GM21825 (cell line): Measurements from ENCODE around the gene REPIN1.

Experiments
- ATAC-seq: cut with Tn5 transposase; IDR thresholded peaks from one replicate; pipeline ENCODE4 v1.9.1; 2021; ENCODE audit warnings: mild to moderate bottlenecking, moderate library complexity; ENCODE audit not compliant: unreplicated experiment

The REPIN1 gene

DNA sequence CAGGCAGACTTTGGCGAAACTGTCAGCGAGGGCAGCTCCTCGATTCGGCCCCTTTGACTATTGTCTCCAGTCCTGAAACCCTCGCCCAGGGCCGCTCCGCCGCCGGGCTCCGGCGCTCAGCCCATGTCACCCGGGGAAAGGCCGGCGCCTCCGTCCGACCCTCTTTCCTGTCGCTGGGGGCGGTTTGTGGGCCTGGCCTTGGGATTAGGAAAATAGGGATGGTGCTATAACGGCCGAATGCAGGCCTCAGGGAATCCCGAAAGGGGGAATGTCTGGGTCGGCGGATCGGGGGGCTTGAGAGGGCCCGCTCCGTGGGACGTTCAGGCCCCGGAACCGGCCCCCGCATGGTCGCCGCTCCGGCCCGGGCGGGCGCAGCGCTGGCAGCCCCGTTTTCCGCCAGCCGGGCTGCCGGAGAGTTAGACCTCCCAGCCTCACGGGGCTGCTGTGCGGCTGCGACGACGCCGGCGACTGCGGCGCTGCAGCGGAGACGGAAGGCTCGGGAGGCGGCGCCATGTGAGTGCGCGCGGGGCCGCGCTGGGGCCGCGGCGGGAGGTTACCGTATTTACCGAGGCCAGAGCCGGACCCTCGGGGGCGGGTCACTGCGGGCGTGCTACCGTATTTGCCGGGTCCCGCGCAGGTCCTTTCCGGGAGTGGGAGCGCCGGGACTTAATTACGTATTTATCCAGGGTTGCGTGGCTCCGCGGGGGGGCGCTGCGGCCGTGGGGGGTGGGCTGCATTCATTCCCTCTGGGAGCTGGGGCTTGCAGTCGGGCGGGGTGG, 36.4 kb downstream of the REPIN1 start:
- peak; percentile 36 for ATAC-seq

DNA sequence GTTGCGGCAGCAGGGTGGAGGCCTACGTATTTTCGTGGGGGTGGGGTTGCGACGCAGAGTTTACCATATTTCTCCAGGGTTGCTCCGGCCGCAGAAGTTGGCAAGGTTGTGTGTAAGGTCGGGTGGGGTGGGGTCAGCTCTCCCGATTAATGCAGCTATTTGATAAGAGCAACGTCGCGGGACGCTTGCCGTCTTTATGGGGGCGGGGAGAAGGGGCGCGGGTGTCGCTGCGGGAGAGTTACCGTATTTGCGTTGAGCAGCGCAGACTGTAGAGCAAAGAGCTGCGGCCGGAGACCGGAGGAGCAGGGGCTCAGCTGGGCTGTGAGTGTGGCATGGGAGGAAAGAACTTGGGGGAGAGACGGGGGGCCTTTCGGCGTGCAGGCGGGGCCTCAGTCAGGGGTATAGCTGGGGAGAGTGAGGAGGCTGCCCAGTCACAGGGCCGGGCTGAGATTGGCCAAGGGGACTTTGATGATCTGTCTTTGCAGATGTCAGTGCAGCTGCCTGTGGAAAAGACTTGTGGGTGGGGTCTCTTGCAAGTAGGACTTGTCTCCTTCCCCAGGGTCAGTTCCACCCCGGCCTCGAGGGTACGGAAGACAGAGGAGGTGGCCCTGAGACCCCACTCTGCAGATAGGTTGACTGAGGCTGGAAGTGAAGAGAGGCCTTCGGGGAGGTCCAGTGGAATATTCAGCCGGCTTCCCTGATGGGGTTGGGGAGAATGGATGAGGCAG, 37.1 kb downstream of the REPIN1 start:
- ATAC-seq = no peak

DNA sequence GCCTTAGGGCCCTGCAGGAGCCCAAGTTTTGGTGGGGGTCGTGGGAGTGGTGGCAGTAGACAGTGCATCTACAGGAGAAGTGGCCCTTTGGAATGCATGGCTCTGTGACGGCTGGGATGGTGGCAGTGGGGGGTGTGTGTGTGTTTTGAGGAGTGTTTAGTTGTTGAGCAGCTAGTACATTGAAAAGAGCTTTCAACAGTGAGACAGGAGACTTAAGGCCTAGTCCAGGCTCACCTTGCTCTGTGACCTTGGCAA, 37.6 kb downstream of the REPIN1 start:
- no peak for ATAC-seq

DNA sequence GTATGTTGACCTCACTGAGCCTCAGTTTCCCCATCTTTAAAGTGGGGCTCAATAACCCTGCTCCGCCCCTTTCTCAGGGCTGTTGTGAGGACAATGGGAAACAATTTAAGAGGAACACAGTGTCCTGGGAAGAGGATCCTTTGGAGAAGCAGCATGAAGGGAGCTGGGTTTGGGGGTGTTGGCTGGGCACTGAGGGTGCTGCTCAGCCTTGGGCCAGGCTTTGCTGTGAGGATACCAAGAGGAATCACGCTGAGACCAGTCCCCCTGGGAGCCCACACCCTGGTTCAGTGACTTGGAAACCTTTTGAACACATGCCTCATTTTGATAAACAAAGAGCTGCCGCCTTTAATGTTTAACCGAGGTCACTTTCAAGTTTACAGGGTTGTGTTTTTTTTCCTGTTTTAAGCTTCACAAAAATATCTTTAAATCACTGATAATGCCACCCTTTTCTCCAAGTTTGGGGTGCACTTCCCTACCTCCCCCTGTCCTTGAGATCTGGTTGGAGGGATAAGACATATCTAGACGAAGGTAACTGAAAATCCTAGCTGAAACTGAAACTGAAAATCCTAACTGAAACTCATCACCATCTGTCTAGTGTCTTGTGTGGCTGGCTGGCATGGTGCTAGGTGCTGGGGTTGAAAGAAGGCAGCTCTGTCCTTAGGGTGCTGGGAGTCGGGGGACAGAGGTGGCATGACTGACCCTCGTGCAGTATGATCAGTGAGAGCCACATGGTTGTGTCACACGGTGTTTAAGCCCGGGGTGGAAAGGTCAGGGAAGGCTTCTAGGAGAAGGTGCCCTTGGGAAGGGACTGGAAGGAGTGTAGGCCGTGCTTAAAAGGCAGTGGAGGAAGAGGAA, 38.2 kb downstream of the REPIN1 start:
- ATAC-seq = peak; percentile 55

DNA sequence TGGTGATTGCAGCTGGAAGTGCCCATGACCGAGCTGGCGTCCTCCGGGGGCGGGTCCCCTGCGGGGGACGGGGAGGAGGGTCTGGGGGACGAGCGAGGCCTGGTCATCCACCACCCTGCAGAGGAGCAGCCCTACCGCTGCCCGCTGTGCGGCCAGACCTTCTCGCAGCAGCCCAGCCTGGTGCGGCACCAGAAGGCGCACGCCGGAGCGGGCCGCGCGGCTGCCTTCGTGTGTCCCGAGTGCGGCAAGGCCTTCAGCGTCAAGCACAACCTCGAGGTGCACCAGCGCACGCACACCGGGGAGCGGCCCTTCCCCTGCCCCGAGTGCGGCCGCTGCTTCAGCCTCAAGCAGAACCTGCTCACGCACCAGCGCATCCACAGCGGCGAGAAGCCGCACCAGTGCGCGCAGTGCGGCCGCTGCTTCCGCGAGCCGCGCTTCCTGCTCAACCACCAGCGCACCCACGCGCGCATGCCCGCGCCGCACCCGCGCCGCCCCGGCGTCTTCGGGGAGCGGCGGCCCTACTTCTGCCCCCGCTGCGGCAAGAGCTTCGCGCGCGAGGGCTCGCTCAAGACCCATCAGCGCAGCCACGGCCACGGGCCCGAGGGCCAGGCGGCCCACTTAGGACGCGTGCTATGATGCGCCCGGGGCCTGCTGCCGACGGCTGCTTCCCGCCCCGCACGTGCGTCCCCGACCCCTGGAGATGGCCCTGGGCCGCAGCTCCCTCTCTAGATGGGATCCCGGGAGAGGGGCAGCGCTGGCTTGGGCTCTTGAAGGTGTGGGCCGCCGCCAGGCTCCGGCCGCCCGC, 39.2 kb downstream of the REPIN1 start:
- no peak for ATAC-seq

DNA sequence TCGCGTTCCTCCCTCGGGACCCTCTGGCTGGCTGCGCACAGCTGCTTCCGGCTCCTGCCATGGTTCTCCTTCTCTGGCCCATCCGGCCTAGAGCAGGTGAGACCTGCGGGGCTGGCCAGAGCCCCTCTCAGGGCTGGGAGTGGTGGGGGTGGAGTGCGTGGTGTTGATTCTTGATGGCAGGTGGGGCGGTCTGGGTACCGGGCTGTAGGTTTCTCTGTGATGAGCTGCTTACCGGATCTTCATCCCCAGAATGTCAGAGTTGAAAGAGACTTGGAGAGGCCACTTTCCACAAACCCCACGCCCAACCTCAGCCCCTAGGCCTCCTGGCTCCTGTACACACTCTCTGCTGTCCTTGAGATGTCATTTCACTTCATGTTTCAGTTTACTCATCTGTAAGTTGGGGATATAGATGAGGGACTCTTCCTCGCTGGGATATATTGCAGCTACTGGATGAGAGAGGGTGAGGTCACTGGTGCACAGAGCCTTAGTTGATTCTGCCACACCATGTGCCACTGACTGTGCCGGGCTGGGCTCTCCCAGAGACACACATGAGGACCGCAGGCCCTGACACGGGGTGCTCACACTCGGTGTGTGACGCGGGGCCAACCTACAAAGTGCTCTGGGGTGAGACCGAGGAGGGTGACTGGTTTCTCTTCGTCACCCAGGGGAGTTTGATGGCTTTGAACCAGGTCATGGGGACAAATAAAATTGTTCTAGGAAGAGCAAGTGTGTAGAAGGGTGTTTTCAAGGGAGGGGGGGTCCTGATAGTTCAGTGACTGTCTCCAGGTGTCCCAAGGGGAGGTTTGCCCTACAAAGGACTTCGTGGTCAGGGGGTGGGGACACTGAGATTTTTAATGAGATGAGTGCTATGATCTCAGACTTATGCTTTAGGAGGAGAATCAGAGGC, 40.0 kb downstream of the REPIN1 start:
- ATAC-seq = peak; percentile 21

DNA sequence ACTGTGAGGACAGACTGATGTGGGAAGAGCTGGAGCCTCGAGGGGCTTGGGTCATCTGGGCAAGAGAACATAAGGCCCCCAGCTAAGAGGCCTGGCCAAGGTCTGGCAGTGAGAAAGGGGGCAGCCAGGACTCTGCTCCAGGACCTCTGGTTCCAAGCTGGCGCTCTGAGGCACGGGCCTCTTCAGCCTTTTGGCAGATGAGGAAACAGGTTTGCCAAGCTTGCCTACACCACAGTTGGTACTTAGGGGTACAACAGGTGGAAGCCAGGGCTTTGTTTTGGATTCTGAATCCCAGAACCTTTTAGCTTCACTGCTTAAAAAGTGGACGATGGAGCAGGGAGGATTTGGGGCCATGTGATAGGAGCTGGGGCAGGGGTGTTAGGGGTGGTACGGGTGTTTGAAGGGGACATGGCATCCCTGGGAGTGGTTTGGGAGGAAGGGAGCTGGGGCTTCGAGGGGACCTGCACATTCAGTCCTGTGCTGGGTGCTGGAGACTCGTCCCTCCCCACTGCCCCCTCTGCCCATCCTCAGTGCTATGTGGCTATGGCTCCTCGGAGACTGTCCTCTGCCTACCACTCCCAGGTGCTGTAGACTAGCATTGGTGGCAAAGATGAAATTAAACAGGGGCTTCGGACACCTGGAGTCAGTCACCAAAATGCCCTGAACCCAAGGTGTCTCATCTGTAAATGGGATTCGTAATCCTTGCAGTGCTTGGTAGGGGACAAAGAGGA, 40.8 kb downstream of the REPIN1 start:
- no peak for ATAC-seq

DNA sequence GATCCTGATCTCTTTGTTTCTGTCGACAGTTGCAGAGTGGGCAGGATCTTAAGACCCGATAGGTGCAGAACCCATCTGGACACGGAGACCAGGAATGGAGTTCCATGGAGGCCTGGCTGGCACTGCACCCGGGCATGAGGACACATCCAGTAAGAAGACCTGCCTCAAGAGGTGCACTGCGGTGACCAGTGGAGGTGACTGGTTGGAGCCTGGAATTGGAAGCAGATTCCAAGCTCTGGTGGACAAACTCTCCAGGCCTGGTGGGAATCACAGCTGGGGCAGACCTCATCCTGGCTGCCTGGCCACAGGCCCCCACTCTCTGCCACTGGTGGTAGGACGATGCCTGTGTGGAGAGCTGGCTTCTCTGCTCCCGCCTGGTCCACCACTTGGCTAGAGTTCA, 41.5 kb downstream of the REPIN1 start:
- no peak for ATAC-seq

DNA sequence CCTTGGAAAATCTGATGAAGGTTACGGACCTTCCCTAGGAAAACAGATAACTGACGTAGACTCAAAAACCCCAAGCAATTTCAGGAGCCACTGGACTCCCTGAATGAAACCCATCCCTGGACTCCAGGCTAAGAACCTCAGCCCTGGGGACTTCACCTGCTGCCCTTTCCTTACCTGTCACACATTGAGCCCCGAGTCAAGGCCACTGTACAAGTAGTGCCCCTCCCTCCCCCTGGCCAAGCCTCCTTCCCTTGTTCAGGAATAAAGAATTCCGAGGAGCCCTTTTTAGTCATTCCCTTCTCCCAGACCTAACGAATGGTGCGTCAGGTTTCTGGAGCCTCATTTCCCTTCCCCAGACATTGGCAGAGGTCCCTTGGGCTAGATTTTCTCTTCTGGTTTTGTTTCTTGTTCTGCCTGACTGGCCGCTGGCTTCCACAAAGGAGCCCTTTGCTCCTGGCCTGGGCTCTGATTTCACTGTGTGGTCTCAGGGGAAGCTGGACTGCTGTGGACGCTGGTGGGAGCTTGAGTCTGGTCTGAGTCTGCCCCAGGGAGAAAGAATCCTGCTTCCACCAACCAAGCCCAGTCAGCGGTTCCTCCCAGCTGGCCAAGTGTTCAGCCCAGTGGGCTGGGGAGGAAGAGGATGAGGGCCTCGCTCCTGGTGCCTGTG, 42.2 kb downstream of the REPIN1 start:
- no peak for ATAC-seq

DNA sequence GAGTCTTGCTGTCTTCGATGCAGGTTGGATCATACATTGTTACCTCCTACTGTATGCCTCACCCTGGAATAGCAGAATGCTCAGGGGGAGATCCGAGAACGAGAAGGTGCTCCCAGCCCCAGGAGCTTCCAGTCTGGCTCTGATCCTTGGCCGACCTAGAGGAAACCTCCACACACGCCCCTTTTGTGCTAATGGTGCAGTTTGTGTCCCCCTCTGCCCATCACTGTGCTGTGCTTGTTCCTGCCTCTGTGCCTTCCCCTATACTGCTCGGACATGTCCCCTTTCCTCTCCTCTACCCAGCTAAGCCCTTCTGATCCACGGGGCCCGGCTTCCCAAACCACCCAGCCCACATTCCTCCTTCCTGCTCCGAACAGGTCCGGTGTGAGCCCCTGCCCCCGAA, 43.0 kb downstream of the REPIN1 start:
- no peak for ATAC-seq

DNA sequence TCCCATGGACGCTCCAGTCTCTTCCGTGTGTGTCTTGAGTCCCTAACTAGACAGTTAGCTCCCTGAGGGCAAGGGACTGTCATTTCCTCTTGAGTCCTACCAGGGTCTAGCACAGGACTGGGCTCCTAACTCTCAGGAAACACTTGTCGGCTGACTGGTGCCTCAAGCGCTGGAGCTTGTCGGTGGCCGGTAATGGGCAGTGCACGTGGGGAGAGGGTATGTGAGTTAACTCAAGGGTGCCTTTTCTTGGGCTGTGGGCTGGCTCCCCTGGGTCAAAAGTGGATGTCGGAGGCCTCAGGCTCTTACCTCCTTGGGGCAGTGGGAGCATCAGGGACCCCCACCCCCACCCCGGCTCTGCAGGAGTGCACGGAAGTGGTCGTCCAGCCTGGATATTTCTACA, 43.4 kb downstream of the REPIN1 start:
- ATAC-seq = no peak

DNA sequence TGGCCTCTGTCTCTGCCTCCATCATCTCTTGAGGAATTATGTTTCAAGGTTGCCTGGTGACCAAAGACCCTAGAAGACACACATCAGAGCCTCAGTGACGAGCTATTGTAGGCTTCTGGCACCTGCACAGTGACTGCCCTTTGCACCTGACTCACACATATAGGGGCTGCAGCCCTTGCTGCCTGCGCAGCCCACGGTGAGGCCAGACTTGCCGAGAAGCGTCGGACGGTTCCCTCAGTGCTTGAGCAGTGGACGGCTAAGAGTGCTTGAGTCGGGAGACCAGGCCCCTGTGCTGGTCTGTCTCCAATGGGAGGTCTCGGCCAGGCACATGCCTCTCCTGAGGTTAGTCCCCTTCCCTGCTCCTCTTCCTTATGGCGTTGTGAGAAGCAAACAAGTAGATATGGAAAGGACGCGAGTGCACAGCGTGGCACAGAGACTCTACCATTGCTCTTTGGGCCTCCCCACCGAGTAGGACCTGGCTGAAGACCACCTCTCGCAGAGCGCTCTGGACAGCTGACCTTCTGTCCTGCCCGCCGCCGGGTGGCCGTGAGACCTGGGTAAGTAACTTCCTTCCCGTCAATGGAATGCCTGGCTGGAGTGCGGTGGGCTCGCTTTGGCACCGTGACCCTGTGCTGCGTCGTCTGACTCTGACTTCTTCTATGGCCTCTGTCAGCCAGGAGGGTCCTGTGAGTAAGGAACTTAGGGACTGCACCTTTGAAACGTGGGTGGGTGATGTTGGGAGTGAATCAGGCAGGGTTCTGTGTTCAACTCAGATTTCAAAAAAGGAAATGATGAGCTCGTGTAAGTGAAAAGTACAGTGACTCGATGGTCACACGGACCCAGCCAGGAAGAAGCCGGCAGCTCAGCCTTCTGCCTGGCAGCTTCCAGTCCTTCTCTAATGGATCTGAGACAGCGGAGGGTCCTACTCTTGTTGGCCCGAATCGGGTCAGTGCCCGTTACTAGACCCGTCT, 44.2 kb downstream of the REPIN1 start:
- no peak for ATAC-seq

DNA sequence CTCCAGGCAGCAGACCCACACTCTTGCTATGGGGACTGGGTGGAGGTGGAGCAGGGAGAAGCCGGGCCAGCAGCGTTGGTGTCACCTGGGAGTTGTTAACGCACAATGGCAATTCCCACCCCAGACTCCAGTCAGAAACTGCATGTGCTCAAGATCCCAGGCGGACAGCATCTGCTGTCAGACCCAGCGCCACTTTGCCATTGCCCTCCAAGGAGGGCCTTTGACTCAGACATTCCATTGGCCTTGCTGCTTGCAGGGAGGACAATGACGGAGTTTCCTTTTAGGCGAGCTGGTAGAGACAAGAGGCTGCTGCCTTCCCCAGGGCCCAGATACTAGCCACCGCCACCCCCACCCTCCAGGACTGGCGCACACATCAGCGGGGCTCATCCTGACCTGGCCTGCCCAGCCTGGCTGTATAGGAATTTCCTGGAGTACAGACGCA, 45.0 kb downstream of the REPIN1 start:
- no peak for ATAC-seq

DNA sequence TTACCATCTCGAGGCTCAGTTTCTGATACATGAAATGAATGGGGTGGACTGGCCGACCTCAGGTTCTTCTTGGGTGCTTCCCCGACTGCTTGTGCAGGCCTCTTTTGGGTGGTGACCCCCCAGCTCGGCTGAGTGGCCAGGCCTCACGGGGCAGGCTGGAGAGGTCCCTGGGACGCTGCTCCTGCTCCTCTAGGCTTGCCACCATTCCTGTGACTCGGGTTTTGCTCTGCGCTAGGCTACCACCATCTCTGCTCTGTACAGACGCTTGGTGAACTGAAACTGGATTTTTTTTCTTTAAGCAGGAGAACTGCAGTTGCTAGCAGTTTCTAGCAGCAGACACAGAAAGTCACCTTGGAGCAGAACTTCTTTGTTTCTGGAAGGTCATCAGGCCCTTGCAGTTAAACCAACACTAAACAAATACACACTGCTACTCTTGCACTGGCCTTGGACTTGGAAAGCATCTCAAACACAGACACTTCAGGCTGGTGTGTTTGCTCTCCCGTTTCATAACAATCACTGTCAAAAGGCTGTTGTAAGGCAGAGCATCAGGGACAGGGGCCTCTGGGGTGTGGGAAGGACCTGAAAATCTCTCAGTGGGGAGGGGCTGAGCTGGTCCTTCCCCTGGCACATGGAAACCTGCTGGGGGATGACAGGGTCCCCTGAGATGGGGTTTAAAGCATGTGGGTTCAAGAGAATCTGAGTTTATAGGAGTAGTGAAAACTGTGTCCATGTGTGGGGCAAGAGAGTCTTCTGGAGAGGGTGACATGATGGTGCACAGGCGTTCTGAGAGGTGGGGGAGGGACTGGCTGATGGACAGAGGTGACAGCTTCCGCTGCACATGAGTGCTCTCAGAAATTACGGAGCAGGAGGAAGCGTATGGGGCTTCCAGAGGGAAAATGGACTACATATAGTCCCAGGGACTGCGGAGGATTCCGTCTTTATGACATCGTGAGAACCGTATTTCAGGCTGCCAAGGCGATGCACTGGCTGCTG, 46.8 kb downstream of the REPIN1 start:
- ATAC-seq = no peak

DNA sequence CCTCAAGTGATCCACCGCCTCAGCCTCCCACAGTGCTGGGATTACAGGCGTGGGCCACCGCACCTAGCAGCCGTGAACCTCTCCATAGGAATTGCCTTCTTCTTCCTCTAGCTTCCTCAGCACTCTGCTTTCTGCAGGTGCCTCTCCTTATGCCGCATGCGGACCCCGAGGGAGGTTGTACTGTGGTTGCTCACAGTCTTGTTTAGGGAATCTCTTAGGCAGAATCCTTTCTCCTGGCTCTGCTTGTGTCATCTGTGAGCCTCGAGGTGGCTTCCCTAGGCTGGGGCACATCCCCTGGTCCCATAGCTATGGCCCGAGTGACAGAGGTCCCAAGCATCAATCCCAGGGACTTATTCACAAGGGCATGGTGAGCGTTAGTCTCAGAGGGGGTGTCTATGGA, 48.6 kb downstream of the REPIN1 start:
- ATAC-seq = no peak

DNA sequence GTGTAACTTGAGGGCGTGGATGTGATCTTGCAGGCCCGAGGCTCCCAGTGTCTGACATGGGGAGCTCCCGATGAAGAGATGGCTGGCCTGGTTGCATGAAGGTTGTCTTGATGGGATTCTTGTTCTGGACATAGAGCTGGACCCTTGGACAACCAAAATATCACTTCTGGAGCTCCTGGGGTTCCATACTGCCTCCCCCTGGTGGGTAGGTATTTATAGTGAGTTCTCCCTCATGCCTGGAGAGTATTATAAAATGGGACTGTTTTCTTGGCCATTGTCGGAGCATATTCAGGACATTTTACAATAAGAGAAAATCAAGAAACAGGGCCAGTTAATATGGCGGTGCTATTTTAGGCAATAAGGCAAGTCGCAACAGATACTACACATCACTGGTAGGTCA, 49.2 kb downstream of the REPIN1 start:
- ATAC-seq = no peak
